Astrocyte of the cerebellum (primary cell): ENCODE results near the gene HHAT.

Source experiments
- DNase-seq: peaks from one replicate; pipeline ENCODE4 v3.0.0-alpha.2; 2011; ENCODE audit warnings: low read depth
- H3K4me3 ChIP-seq: 2 replicates; pipeline ENCODE4 v1.5.1; 2011; ENCODE audit warnings: mild to moderate bottlenecking, low read depth, low read length, moderate library complexity
- CTCF ChIP-seq: IDR thresholded peaks from 2 replicates; pipeline ENCODE4 v1.5.1; 2012; ENCODE audit warnings: low read length, low read depth, moderate library complexity, mild to moderate bottlenecking; ENCODE audit errors: missing control alignments
- in situ Hi-C: cut with HindIII; loops from 2 replicates; pipeline ENCODE4 v1.10.0; 2017; ENCODE audit warnings: low sequenced_read_pairs

HHAT gene

DNA sequence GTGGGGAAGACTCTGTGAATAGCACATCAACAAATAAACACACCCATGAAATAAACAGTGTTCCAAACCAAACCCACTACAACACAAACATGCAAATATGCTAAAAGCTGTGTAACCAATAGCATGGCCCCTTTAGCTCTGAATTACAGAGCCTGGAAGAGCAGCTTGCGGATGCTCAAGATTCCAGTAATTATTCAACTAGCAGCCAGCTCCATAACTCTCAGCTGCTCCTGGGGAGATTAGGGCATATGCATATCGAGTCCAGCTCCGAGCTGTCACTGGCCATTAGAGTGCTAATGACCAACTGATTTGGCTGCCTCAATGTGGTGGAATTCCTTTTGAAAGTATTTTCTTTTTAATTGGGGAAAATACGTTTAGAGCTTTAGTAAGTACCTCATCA, 207.1 kb downstream of the HHAT start:
- TF ChIP-seq CTCF, result no peak
- in situ Hi-C loops, result no loop called here
- no peak for DNase-seq
- H3K4me3 ChIP-seq, result no peak overlapping the region

DNA sequence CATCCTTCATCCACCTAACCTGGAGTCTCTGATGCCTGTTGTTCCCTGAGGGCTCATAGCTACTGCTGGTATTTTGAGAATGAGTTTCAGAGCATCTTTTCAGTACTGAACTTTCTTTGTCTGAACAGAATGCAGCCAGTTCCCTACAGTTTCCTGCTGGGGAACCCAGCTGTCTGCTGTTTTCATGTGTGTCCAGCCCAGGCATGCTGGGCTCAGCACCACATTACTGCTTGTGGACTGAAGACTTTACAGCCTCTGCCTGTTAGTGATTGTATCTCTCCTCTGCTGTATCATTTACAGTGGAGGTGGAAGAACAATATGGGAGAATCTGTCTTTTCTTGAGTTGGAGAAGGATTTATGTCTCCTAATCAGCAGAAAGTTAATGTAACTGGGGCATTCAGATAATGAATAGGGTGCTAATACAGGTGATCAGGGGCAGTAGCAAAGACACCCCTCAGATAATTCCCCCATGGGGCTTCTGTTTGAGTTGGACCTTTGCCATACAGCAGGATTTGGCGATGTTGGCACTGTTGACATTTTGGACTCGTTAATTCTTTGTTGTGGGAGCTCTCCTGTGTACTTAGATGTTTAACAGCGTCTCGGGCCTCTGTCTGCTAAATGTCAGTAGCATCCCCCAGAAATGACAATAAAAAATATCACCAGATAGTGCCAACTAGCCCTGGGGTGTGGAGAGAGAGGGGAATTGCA, 207.7 kb downstream of the HHAT start:
- in situ Hi-C loops, result no loop called here

DNA sequence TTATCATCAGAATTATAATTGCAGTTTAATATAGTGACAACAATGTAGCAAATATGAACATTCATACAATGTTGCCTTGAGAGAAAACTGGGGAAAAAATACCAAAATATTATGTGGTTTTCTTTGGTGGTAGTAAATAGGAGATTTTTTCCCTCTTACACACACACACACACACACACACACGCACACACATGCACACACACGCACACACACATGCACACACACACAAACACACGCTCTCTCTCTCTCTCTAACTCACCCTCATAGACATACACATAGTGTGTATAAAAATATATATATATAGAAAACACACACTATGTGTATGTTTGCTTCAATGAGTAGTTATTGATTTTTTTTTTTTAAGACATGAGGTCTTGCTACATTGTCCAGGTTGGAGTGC, 211.6 kb downstream of the HHAT start:
- H3K4me3 ChIP-seq, result no peak overlapping the region
- in situ Hi-C loops, result no loop called here
- no peak for TF ChIP-seq CTCF
- no peak for DNase-seq

More for the DNA sequence above, 207.7 kb downstream of the HHAT start:
- no peak for DNase-seq
- H3K4me3 ChIP-seq, result no peak overlapping the region
- no peak for TF ChIP-seq CTCF

DNA sequence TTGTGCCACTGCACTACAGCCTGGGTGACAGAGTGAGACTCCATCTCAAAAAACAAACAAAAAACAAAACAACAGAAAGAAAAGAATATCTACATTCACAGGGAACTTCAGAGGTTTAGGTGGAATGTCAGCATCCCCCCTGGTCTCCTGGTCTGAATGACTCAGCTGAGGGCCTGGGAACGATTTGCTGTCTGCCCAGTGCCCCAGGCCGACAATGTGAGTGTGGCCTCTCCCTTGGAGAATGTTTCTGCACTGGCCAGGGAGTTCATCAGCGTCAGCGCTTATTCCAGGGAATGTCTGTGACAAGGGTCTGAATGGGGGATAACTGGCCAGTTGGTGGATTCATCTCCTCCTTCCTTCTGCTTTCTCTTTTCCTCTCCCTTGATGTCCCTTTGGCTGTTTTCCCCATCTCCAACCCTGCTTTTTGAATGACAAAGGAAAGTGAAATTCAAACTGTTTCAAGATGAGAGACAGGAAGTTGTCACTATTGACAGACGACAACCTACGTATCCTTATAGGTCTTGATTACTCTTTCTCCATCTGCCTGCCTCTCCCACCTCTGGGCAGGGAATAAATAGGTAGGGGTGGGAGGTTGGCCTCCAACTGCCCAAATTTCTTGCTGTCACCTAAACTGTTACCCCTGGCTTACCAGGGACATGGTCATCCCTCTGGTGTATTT, 213.1 kb downstream of the HHAT start:
- in situ Hi-C loops, result no loop called here
- no peak overlapping the region for H3K4me3 ChIP-seq
- TF ChIP-seq CTCF, result no peak
- no peak for DNase-seq

GRCh38 chr1:210551899-210552298, 223.2 kb downstream of the HHAT start:
- TF ChIP-seq CTCF, result no peak
- no peak overlapping the region for H3K4me3 ChIP-seq
- DNase-seq, result no peak
- in situ Hi-C loops, result no loop called here

DNA sequence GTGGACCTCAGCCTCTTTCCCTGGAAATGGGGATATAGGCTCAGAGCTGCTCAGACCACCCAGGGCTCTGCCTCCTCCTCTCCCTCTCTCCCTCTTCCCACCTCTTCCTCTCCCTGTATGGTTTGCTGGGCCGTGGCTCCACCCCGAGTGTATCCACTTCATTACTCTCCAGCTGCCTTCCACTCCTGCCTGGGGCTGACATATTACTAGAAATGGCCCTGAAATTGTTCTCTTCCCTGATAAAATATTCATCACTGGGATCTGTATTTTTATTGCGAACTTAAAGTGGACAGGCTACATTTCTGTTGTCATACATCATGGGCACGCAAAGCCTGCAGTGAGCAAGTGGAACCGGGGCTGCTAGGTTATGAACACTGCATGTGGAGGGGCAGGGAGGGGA, 225.0 kb downstream of the HHAT start:
- no peak for DNase-seq
- no peak for TF ChIP-seq CTCF
- no peak overlapping the region for H3K4me3 ChIP-seq
- in situ Hi-C loops, result no loop called here
